ENCODE measurements around the gene RAB33A. TPM values are rescaled to one million over a fixed set of nuclear protein-coding genes. Genes with fewer than 3 reads are reported as not detected.

RAB33A gene
- polyA plus RNA-seq, 1 donor: 1.7 TPM

- Histone ChIP-seq H3K27me3 (ENCODE audit: control insufficient read depth, insufficient read depth, low read length) (peaks cover 22% of the 10 kb centered on the region), H3K36me3 (ENCODE audit: control insufficient read depth, insufficient read depth, low read length) (no peaks in the 10 kb centered on the region), H3K9me3 (ENCODE audit: control insufficient read depth, low read depth, low read length) (no peaks in the 10 kb centered on the region), H3K27ac (ENCODE audit: low read length) (no peak overlapping the region), H3K4me3 (ENCODE audit: low read length) (peak overlapping the region; percentile 46), H3K4me1 (ENCODE audit: control insufficient read depth, insufficient read depth, low read length) (peaks cover 6% of the 10 kb centered on the region)
- WGBS (ENCODE audit: insufficient coverage, low lambda C conversion rate): no CpG with 5 or more reads among the region's 36 CpGs
- DNase-seq: peak in 1 of 2 donors; percentile 27
Measured at GRCh38 chrX:130170752-130171445, 863 bp upstream of the RAB33A start.

GRCh38 chrX:130172127-130172845 lies 524 bp downstream of the RAB33A start:
- Histone ChIP-seq H3K27me3 (ENCODE audit: control insufficient read depth, insufficient read depth, low read length) (peaks cover 22% of the 10 kb centered on the region), H3K27ac (ENCODE audit: low read length) (no peak overlapping the region), H3K9me3 (ENCODE audit: control insufficient read depth, low read depth, low read length) (no peaks in the 10 kb centered on the region), H3K4me1 (ENCODE audit: control insufficient read depth, insufficient read depth, low read length) (no peaks in the 10 kb centered on the region), H3K36me3 (ENCODE audit: control insufficient read depth, insufficient read depth, low read length) (no peaks in the 10 kb centered on the region), H3K4me3 (ENCODE audit: low read length) (peak overlapping the region; percentile 46)
- 61% methylated on average over 2 of the region's 34 CpGs for WGBS (ENCODE audit: insufficient coverage, low lambda C conversion rate)
- no peak for DNase-seq

DNA sequence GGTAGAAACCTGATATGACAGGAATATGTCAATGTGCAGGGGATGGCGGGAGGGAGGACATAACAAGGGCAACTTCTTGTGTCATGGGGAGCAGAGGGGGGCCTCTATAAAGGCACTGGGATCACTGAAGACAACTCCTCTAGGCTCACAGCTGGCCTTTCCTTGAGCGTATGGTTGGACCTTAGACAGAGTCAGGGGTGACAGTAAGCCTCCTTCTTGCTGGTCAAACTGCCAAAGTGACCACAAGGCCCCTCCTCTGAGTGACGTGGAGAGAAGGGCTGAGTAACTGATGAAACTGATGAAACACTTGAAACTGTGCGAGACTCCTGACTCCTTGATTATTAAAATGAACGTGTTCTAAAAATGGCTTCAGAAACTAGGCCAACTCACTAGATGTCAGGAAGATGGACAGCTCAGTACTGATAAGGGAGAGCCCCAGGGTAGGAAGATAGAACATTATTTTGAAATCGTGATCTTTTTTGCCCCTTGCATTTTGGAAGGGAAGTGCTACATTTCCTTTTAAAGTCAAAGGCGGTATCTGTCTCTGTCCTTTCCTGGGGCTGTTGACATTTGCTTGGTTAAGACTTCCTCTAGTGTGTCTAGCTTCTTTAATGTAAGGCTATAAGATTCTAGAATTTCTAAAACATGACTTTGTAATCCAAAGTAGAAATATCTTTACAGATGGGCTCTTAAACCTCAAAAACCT lies 1.6 kb downstream of the RAB33A start:
- no CpG with 5 or more reads among the region's 7 CpGs for WGBS (ENCODE audit: insufficient coverage, low lambda C conversion rate)
- H3K27me3 ChIP-seq (ENCODE audit: control insufficient read depth, insufficient read depth, low read length): peaks cover 22% of the 10 kb centered on the region
- H3K4me3 ChIP-seq (ENCODE audit: low read length): no peak overlapping the region
- H3K9me3 ChIP-seq (ENCODE audit: control insufficient read depth, low read depth, low read length): no peaks in the 10 kb centered on the region
- no peak for DNase-seq
- peak overlapping the region; percentile 38 for H3K27ac ChIP-seq (ENCODE audit: low read length)
- no peaks in the 10 kb centered on the region for H3K36me3 ChIP-seq (ENCODE audit: control insufficient read depth, insufficient read depth, low read length)
- H3K4me1 ChIP-seq (ENCODE audit: control insufficient read depth, insufficient read depth, low read length): no peaks in the 10 kb centered on the region

DNA sequence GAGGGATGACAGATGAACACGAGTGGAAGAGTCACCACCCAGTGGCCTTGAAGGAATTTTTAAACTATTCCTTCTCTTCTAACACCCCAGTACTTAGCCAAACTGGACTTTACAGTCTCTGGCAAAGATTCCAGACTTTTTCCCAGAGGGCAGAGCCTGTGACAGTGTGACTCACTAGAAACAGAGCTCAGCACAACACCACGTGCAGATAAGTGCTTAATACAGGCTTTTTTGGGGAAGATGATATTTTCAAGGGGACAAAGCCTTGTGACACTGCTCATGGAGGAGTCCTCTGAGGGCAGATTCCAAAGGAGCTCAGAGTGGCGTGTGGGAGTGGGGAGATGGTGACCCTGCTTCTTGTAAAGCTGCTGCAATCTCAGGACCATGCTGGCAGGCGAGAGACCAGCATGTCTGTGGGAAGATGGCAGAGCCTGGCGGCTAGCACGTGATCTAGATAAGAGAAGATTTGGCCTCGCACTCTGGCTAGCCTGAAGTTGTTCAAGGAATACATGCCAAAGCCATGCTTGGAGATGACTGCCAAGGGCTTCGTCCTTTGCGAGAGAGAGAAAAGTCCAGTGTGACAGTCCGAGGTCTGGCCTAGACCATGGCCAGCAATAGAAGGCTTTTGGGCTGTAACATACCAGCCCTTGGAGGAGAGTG lies 2.4 kb downstream of the RAB33A start:
- DNase-seq: no peak
- WGBS (ENCODE audit: insufficient coverage, low lambda C conversion rate): no CpG with 5 or more reads among the region's 10 CpGs
- Histone ChIP-seq H3K4me1 (ENCODE audit: control insufficient read depth, insufficient read depth, low read length) (no peaks in the 10 kb centered on the region), H3K27me3 (ENCODE audit: control insufficient read depth, insufficient read depth, low read length) (peaks cover 22% of the 10 kb centered on the region), H3K27ac (ENCODE audit: low read length) (peak overlapping the region; percentile 38), H3K36me3 (ENCODE audit: control insufficient read depth, insufficient read depth, low read length) (no peaks in the 10 kb centered on the region), H3K9me3 (ENCODE audit: control insufficient read depth, low read depth, low read length) (no peaks in the 10 kb centered on the region), H3K4me3 (ENCODE audit: low read length) (no peak overlapping the region)

GRCh38 chrX:130174937-130175336 lies 3.2 kb downstream of the RAB33A start:
- DNase-seq: no peak
- H3K27ac ChIP-seq (ENCODE audit: low read length): no peak overlapping the region

DNA sequence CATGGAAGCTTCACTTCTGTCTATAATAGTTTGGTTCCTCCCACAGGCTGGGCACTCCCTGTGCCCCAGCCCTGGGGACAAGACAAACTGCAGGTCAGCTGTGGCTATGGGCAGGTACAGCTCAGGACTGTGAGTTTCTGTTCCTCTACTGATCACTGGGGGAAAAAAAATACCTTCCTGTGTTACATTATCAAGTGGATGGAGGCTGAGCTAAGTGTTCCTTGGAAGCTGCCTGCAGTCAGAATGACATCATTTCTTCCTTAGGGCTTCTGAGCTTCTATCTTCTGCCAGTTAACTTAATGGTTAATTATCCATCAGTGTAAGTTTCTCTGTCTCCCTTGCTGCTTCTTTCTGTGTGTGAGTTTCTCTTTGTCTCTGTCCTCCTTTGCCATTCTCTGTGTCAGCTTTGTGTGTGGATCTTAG lies 4.6 kb downstream of the RAB33A start:
- no peaks in the 10 kb centered on the region for H3K4me1 ChIP-seq (ENCODE audit: control insufficient read depth, insufficient read depth, low read length)
- no peak for DNase-seq
- no peak overlapping the region for H3K27ac ChIP-seq (ENCODE audit: low read length)
- no peak overlapping the region for H3K4me3 ChIP-seq (ENCODE audit: low read length)
- H3K9me3 ChIP-seq (ENCODE audit: control insufficient read depth, low read depth, low read length): no peaks in the 10 kb centered on the region
- H3K36me3 ChIP-seq (ENCODE audit: control insufficient read depth, insufficient read depth, low read length): no peaks in the 10 kb centered on the region
- peaks cover 12% of the 10 kb centered on the region for H3K27me3 ChIP-seq (ENCODE audit: control insufficient read depth, insufficient read depth, low read length)

More at GRCh38 chrX:130174937-130175336, 3.2 kb downstream of the RAB33A start:
- H3K27me3 ChIP-seq (ENCODE audit: control insufficient read depth, insufficient read depth, low read length): peaks cover 22% of the 10 kb centered on the region
- no peaks in the 10 kb centered on the region for H3K9me3 ChIP-seq (ENCODE audit: control insufficient read depth, low read depth, low read length)
- H3K4me3 ChIP-seq (ENCODE audit: low read length): no peak overlapping the region
- no peaks in the 10 kb centered on the region for H3K36me3 ChIP-seq (ENCODE audit: control insufficient read depth, insufficient read depth, low read length)
- no CpG with 5 or more reads among the region's 2 CpGs for WGBS (ENCODE audit: insufficient coverage, low lambda C conversion rate)
- no peaks in the 10 kb centered on the region for H3K4me1 ChIP-seq (ENCODE audit: control insufficient read depth, insufficient read depth, low read length)

DNA sequence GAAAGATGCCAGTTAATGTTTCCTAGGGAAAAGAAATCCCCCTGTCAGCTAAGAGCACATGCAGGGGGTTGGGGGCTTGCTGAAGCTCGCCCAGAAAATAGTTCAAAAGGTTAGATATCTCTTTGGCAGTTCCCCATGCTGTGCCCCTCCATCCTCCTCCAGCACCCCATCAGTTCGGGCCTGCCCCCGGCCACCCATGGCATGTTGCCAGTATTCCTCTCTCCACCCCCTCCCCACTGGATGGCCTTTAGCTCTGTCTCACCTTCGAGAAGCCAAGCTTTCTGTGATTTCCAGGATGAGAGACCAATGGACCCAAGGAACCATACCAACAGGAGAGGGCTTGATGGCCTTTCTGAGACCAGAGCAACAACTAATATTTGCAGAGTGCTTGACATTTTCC lies 5.2 kb downstream of the RAB33A start:
- WGBS (ENCODE audit: insufficient coverage, low lambda C conversion rate): no CpG with 5 or more reads among the region's 4 CpGs
- no peak overlapping the region for H3K27ac ChIP-seq (ENCODE audit: low read length)
- no peak for DNase-seq

DNA sequence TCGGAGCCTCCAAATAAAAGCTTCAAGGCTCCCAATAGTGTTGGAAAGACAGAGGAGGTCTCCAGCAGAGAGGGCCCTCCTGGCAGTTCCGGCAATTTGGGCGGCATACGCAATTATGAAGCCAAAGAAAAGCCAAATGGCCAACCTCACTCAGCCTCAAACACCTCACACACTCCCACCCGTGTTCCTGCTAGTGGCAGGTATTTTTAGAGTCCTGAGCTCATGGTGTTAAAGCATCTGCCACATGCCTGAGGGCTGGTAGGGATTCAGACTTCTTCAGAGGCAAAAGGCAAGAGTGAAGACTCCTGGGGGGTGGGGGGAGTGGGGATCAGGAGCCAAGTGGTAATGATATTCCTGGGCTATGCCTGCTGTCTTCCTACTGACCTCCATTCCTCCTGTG lies 7.4 kb downstream of the RAB33A start:
- Histone ChIP-seq H3K27me3 (ENCODE audit: control insufficient read depth, insufficient read depth, low read length) (no peaks in the 10 kb centered on the region), H3K4me3 (ENCODE audit: low read length) (no peak overlapping the region), H3K4me1 (ENCODE audit: control insufficient read depth, insufficient read depth, low read length) (no peaks in the 10 kb centered on the region), H3K36me3 (ENCODE audit: control insufficient read depth, insufficient read depth, low read length) (no peaks in the 10 kb centered on the region), H3K9me3 (ENCODE audit: control insufficient read depth, low read depth, low read length) (no peaks in the 10 kb centered on the region), H3K27ac (ENCODE audit: low read length) (no peak overlapping the region)
- no peak for DNase-seq
- WGBS (ENCODE audit: insufficient coverage, low lambda C conversion rate): no CpG with 5 or more reads among the region's 5 CpGs

More for the DNA sequence above, 5.2 kb downstream of the RAB33A start:
- Histone ChIP-seq H3K4me1 (ENCODE audit: control insufficient read depth, insufficient read depth, low read length) (no peaks in the 10 kb centered on the region), H3K9me3 (ENCODE audit: control insufficient read depth, low read depth, low read length) (no peaks in the 10 kb centered on the region), H3K27me3 (ENCODE audit: control insufficient read depth, insufficient read depth, low read length) (peaks cover 7% of the 10 kb centered on the region), H3K36me3 (ENCODE audit: control insufficient read depth, insufficient read depth, low read length) (no peaks in the 10 kb centered on the region), H3K4me3 (ENCODE audit: low read length) (no peak overlapping the region)

GRCh38 chrX:130179579-130180215 lies 7.9 kb downstream of the RAB33A start:
- no peaks in the 10 kb centered on the region for H3K4me1 ChIP-seq (ENCODE audit: control insufficient read depth, insufficient read depth, low read length)
- DNase-seq: no peak
- WGBS (ENCODE audit: insufficient coverage, low lambda C conversion rate): no CpG with 5 or more reads among the region's 7 CpGs
- no peak overlapping the region for H3K27ac ChIP-seq (ENCODE audit: low read length)
- no peaks in the 10 kb centered on the region for H3K9me3 ChIP-seq (ENCODE audit: control insufficient read depth, low read depth, low read length)
- no peaks in the 10 kb centered on the region for H3K36me3 ChIP-seq (ENCODE audit: control insufficient read depth, insufficient read depth, low read length)
- H3K4me3 ChIP-seq (ENCODE audit: low read length): no peak overlapping the region
- H3K27me3 ChIP-seq (ENCODE audit: control insufficient read depth, insufficient read depth, low read length): no peaks in the 10 kb centered on the region

- Histone ChIP-seq H3K27me3 (ENCODE audit: control insufficient read depth, insufficient read depth, low read length) (no peaks in the 10 kb centered on the region), H3K27ac (ENCODE audit: low read length) (no peak overlapping the region), H3K4me3 (ENCODE audit: low read length) (no peak overlapping the region), H3K4me1 (ENCODE audit: control insufficient read depth, insufficient read depth, low read length) (no peaks in the 10 kb centered on the region), H3K36me3 (ENCODE audit: control insufficient read depth, insufficient read depth, low read length) (no peaks in the 10 kb centered on the region), H3K9me3 (ENCODE audit: control insufficient read depth, low read depth, low read length) (no peaks in the 10 kb centered on the region)
- whole genome bisulfite sequencing (ENCODE audit: insufficient coverage, low lambda C conversion rate): no CpG with 5 or more reads among the region's 11 CpGs
- DNase-seq: no peak
Measured at GRCh38 chrX:130184168-130184567, 12.4 kb downstream of the RAB33A start.

Data from large intestine (tissue), 3 donors.